Stromal cell of bone marrow (primary cell): ENCODE data around the gene RBM8A.

Experiments
- DNase-seq: peaks from one replicate; pipeline ENCODE4 v3.0.0-alpha.2; 2012; ENCODE audit warnings: low read depth

RBM8A gene

GRCh38 chr1:145927063-145927886, at the start of gene RBM8A:
TSS of gene RBM8A (minus strand) at chr1:145927484. CDS start at chr1:145927426, 58 bp downstream.
- peak; percentile 98 for DNase-seq

- no peak for DNase-seq
Measured at GRCh38 chr1:145977016-145977415, 49.7 kb upstream of the RBM8A start.

DNA sequence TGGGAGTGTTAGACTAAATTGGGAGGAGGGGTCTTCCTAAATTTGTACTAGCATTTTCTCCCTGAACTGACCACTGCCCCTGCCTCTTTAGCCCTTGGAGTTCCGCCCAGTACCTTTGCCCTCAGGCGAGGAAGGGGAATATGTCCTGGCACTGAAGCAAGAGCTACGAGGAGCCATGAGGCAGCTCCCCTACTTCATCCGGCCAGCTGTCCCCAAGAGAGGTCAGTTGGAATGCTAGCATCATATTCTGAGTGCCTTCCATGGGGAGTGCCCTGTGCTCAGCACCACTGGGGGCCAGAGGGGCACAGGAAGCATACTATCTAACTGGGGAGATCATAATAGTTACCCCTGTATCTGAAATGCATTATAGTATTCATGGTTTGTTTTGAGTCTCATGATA, 47.9 kb upstream of the RBM8A start:
- DNase-seq, result no peak

- DNase-seq, result no peak
Measured at GRCh38 chr1:145974721-145975120, 47.4 kb upstream of the RBM8A start.

DNA sequence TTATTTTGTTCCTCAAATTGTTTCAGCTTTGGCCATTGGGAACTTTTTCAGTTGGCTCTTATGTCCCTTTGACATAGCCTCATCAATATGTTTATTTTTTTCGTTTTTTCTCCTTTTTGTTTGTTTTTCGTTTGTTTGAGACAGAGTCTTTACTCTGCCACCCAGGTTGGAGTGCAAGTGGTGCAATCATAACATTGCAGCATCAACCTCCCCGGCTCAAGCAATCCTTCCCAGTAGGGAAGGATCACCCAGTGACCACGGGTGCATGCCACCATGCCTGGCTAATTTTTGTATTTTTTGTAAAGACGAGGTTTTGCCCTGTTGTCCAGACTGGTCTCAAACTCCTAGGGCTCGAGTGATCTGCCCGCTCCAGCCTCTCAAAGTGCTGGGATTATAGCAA, 45.3 kb upstream of the RBM8A start:
- DNase-seq, result no peak

DNA sequence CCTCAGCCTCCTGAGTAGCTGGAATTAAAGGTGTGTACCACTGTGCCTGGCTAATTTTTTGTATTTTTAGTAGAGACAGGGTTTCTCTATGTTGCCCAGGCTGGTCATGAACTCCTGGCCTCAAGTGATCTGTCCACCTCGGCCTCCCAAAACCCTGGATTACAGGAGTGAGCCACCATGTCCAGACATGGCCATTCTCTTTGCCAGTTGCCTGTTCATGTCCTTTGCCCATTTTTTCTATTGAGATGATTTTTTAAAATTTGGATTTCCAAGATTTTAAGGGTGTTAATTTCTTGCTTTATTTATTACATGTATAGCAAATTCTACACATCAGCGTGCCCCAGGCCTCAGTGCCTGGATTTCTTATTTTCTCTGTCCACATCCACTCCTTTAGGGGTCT, 40.0 kb upstream of the RBM8A start:
- no peak for DNase-seq

DNA sequence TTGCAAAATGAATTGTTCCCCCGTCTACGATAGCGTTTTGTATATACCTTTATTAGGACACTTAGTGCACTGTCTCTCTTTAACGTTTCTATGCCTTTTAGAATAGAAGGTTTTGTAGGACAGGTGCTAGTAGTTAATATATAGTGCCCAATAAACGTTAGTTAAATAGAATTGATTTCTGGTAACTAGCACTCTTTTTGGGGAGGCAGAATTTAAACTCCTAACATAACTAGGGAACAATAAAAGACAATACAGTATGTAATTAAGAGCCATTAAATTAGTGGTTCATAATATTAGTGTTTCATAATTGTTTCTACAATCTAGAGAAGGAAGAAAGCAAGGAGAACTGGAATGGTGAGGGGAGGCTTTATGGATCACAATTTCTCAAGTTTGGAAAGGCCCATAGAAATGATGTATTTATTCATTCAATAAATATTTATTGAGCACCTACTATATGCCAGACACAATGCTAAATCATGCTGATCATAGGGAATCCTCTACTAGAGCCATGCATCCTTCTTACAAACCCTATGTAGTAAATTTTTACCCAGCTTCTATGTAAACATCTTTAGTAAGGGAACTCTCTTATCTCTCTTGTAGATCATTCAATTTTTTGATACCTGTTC, 37.9 kb upstream of the RBM8A start:
- DNase-seq, result no peak

DNA sequence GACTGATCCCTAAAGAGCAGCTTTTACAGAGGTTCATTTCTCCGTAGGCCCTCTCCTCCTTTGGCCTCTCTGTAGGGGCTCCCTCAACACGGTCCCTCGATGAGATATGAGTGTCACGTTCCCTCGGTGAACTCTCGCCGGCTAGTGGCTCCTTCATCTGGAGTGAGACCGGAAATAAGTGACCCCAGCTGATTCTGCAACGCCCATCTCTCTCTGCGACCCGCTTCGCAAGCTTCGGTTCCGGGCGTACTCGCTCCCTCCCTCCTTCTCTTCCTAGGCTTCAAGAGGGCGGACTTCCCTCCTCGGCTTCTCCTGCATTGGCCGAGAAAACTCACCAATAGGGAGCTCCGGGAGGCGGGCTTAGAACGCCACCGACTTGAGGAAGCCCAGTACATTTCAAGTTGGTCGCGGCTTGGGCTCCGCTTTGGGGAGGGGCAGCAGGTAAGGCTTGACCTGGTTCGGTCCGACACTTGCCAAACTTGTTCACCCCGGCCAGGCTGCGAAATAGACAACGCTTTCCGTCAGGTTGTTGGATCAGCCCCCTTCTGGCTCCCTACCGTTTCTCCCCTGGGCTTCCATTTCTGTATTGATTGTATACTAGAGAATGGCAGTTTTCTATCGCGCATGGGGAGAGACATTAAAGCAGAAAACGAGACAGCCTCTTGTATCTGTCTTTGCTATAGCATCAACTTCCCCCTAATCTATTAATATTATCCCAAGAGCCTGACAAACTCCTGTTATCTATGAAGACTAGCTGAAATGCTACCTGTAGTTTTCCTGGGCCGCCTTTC, 37.2 kb upstream of the RBM8A start, which contains the start of the genes ANKRD34A and POLR3GL:
ANKRD34A (minus strand) TSS at position 248 of the 791 bp plus-strand sequence. CDS start 2,816 bp downstream, outside the sequence.
POLR3GL (plus strand) TSS at position 363 of the 791 bp plus-strand sequence. CDS start 10,176 bp downstream, outside the sequence.
- DNase-seq, result peak; percentile 93

- no peak for DNase-seq
Measured at GRCh38 chr1:145963265-145964019, 36.2 kb upstream of the RBM8A start.

- no peak for DNase-seq
Measured at GRCh38 chr1:145962157-145963102, 35.1 kb upstream of the RBM8A start.

- no peak for DNase-seq
Measured at GRCh38 chr1:145961425-145962156, 34.3 kb upstream of the RBM8A start.

DNA sequence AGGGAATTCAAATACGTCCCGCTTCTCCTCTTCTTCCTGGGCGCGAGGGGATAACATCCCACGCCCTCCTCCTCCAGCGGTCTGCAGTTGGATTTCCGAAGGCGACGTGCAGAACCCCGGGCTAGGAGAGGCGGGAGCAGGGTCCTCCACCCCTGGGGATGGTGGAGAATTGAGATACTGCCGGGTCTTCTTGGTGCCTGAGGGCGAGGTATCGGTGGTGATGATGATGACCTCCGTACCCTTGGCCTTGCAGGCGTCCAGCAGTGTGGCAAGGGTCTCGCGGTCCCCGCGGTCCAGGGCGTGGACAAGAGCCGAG, 33.8 kb upstream of the RBM8A start:
- no peak for DNase-seq

GRCh38 chr1:145960468-145961108, 33.3 kb upstream of the RBM8A start:
- no peak for DNase-seq

DNA sequence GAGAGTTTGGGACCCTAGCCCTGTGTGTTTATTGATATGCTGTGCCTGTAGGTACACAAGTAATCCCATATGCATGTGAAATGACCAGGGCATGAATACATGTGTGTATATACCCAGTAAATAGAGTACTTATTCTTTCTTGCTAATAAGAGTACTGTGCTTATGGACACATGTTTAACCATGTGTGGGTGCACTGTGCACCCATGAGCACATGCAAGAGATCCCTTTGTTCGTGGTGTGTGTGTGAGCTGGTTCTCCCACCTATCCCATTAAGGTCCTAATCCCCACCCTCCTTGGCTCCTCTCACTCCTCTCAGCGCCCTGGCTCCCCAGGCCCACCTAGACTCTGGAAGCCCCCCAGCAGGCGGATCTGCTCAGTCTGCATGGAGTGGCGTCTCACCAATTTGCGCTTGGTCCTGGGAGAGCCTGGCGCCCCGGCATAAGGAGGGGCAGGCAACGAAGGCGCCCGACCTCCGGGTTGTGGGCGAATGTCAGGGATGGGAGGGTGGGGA, 32.7 kb upstream of the RBM8A start:
- no peak for DNase-seq

DNA sequence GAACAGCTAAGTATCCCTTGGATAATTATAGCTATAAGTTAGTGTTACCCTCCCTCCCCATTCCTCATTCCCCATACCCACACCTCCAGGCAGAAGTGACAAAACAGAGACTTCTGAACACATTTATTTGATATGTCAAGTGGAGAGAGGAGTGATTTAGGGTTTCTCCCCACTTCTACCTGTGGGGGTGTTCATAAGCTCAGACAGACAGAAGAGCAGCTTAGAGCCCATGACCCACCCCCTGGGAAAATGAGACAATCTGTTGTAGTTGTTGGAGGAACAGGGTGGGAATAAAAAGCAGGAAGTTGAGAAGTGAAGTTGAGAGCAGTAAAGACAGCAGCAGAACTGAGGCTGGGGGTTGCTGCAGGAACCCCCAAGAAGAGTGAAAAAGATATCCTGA, 32.0 kb upstream of the RBM8A start:
- DNase-seq, result no peak

DNA sequence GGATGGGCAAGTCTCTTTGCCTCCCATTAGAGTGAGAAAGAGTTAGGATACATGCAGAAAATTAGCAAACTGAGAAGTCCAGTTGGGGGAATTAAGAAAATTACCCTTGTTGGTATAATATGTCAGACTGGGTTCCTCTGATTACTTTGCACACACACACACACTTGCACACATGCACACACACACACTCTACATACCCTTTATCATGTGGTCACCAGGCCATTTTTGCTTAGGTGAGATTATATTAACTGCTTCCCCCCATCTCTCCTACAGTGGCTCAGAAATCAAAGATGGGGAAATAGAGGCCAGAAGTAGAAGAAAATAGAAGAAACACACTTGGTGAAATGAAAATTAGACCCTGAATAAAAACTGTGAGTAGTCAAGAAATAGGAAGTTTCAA, 31.4 kb upstream of the RBM8A start:
- no peak for DNase-seq

DNA sequence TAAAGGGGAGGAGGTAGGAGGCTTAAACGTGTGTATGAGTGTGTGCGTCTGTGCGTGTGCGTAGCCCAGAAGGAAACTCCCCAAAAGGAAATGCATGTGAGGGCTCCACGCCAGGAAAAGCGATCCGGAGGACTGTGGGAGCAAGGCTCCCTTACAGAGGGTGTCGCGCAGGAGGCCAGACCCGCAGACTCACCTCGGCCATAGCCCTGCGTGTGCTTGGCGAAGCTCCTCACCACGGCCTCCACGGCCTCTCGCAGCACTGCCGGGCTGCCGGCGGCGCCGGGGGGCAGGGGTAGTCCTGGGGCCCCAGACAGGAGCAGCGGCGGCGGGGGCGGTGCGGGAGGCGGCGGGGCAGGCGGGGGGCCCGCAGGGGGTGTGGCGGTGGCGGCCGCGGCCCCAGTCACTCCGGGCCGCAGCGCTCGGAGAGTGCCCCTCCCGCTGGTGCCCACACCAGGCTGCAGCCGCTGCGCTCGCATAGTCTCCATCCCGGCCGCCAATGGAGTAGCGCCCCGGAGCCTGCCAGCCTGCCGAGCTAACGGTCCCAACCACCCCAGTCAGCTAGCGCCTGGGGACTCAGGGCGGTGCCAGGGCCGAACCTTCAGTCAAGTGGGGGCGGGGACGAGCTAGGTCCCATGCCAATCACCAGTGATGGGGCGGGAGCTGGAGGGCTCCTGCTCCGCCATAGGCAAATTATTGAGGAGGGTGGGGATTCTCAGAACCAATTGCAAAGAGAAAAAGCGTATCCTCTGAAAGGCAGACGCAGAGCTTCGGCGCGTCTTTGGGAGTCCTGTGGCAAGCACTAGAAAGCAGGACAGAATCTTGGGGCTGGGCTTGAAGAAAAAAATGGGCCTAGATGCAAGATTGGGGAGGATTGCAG, 30.4 kb upstream of the RBM8A start, which contains the start of gene LIX1L:
LIX1L (minus strand) TSS at position 575 of the 877 bp plus-strand sequence; CDS start at position 485, 90 bp downstream.
- peak; percentile 97 for DNase-seq

GRCh38 chr1:145956781-145957442, 29.6 kb upstream of the RBM8A start:
- no peak for DNase-seq
